Panc1 (cell line): Measurements from ENCODE around the gene IL2RA.

Experiments
- CTCF ChIP-seq: fragments of 450-650 bp; IDR thresholded peaks from 2 replicates; pipeline ENCODE4 v1.5.1; 2017; ENCODE audit warnings: mild to moderate bottlenecking
- POLR2AphosphoS5 ChIP-seq: IDR thresholded peaks from 2 replicates; pipeline ENCODE4 v1.6.1; 2012; ENCODE audit warnings: mild to moderate bottlenecking, low read depth, low read length, moderate library complexity
- REST ChIP-seq, 2 experiments: IDR thresholded peaks; 2 replicates each; pipeline ENCODE4 v1.6.1; 2011 to 2012; ENCODE audit warnings: low read depth in 2 of 2, control low read depth in 1 of 2, low read length in 1 of 2, mild to moderate bottlenecking in 1 of 2, moderate library complexity in 1 of 2; ENCODE audit not compliant: insufficient read depth in 1 of 2

GRCh38 chr10:6055929-6056328 lies 6.2 kb downstream of the IL2RA start:
- TF ChIP-seq POLR2AphosphoS5 (no peak), CTCF (no peak), REST (IDR thresholded peaks at IDR 0.05; ENCODE audit: insufficient read depth in 1 of 2, low read depth in 2 of 2, low read length in 1 of 2) (no peak)
